Measurements from ENCODE around the gene MAEL. TPM values are rescaled to one million over a fixed set of nuclear protein-coding genes. Genes with fewer than 3 reads are reported as not detected.

Gene MAEL
- total RNA-seq, 4 donors from 2014 or later: not detected

GRCh38 chr1:167067904-167068303 lies 78.8 kb downstream of the MAEL start:
- in situ Hi-C loops (cut with MboI; ENCODE audit: low pct_ligation_motif_present in 1 of 4, low pct_unique_long_range_greater_than_20kb in 1 of 4, low sequenced_read_pairs in 3 of 4): loop anchor here (5.0 to 25.0 kb wide), 8 partner anchors 54 to 469 kb away; no protein-coding TSS in a partner anchor
- Histone ChIP-seq H3K36me3 (no peaks in the 10 kb centered on the region), H3K27me3 (no peaks in the 10 kb centered on the region), H3K9me3 (no peaks in the 10 kb centered on the region), H3K4me1 (peaks cover 0 to 25% (median 17%) of the 10 kb centered on the region in 4 donors), H3K4me3 (no peak overlapping the region), H3K27ac (no peak overlapping the region)
- no peak for DNase-seq
- TF ChIP-seq CTCF (IDR thresholded peaks at IDR 0.05) (no peak), POLR2A (IDR thresholded peaks at IDR 0.05) (no peak), POLR2AphosphoS5 (IDR thresholded peaks at IDR 0.05) (no peak), EP300 (IDR thresholded peaks at IDR 0.05; ENCODE audit: low read depth) (no peak)
- intact Hi-C loops (cut with DNase I; ENCODE audit: low total_unique reads): loop anchor here (5.0 to 10.0 kb wide), 2 partner anchors 374 to 467 kb away; no protein-coding TSS in a partner anchor
- WGBS, 2 donors (ENCODE audit: low coverage in 1 of 2): 70 to 71% methylated on average over 3 of the region's 3 CpGs

- intact Hi-C loops (cut with DNase I; ENCODE audit: low total_unique reads): loop anchor here (5.0 to 10.0 kb wide), 2 partner anchors 374 to 466 kb away; no protein-coding TSS in a partner anchor
- 89% methylated on average over 13 of the region's 13 CpGs; no CpG with 5 or more reads in 1 of the 2 donors for WGBS, 2 donors (ENCODE audit: low coverage in 1 of 2)
- no peaks in the 10 kb centered on the region for H3K36me3 ChIP-seq
- TF ChIP-seq POLR2AphosphoS5 (IDR thresholded peaks at IDR 0.05) (no peak), EP300 (IDR thresholded peaks at IDR 0.05; ENCODE audit: low read depth) (no peak), CTCF (IDR thresholded peaks at IDR 0.05) (no peak), POLR2A (IDR thresholded peaks at IDR 0.05) (no peak)
- no peak overlapping the region for H3K4me3 ChIP-seq
- no peak for DNase-seq
- H3K27me3 ChIP-seq: no peaks in the 10 kb centered on the region
- no peaks in the 10 kb centered on the region for H3K9me3 ChIP-seq
- in situ Hi-C loops (cut with MboI; ENCODE audit: low pct_ligation_motif_present in 1 of 4, low pct_unique_long_range_greater_than_20kb in 1 of 4, low sequenced_read_pairs in 3 of 4): loop anchor here (5.0 to 25.0 kb wide), 8 partner anchors 54 to 469 kb away; no protein-coding TSS in a partner anchor
- no peak overlapping the region for H3K27ac ChIP-seq
- H3K4me1 ChIP-seq: peaks cover 0 to 25% (median 17%) of the 10 kb centered on the region in 4 donors
Measured at GRCh38 chr1:167068761-167069160, 79.7 kb downstream of the MAEL start.

GRCh38 chr1:167071286-167071685 lies 82.2 kb downstream of the MAEL start:
- peaks cover 0 to 10% (median 6%) of the 10 kb centered on the region in 4 donors for H3K4me1 ChIP-seq
- in situ Hi-C loops (cut with MboI; ENCODE audit: low pct_ligation_motif_present in 1 of 4, low pct_unique_long_range_greater_than_20kb in 1 of 4, low sequenced_read_pairs in 3 of 4): loop anchor here in 3 of 4 donors (25.0 kb wide), 2 partner anchors 366 to 466 kb away; no protein-coding TSS in a partner anchor
- no peak overlapping the region for H3K4me3 ChIP-seq
- no peak overlapping the region for H3K27ac ChIP-seq
- H3K36me3 ChIP-seq: no peaks in the 10 kb centered on the region
- no peak for DNase-seq
- 86 to 100% methylated on average over 5 to 8 of the region's 8 CpGs for WGBS, 2 donors (ENCODE audit: low coverage in 1 of 2)
- no peak for TF ChIP-seq CTCF (IDR thresholded peaks at IDR 0.05)
- no peak for TF ChIP-seq POLR2AphosphoS5 (IDR thresholded peaks at IDR 0.05)
- TF ChIP-seq POLR2A (IDR thresholded peaks at IDR 0.05): no peak
- no peak for TF ChIP-seq EP300 (IDR thresholded peaks at IDR 0.05; ENCODE audit: low read depth)
- intact Hi-C loops (cut with DNase I; ENCODE audit: low total_unique reads): no loop called here
- H3K9me3 ChIP-seq: no peaks in the 10 kb centered on the region
- no peaks in the 10 kb centered on the region for H3K27me3 ChIP-seq

Small RNA genes within 50 kb of the gene (small RNA-seq; reads per million reads assigned to genes)
- gene RNA5SP65: 8.8 to 43.1 (median 19.0) reads per million in 4 donors

Other genes starting within 250 kb of the MAEL start
- gene POGK, start 149.8 kb upstream of the MAEL start, total RNA-seq: 10 to 100 TPM; 16.8 to 29.9 (median 24.9) TPM
- 10 to 100 TPM in 3 of 4 donors, 1 to 10 TPM in 1; 1.5 to 21.7 (median 12.0) TPM for gene TADA1, start 113.0 kb upstream of the MAEL start, total RNA-seq
- gene ILDR2, start 13.7 kb upstream of the MAEL start, total RNA-seq: 1 to 10 TPM; 1.1 to 5.4 (median 1.7) TPM
- gene GPA33, start 101.1 kb downstream of the MAEL start, total RNA-seq: 100 to 1,000 TPM in 3 of 4 donors, 10 to 100 TPM in 1; 87.4 to 568 (median 509) TPM
- under 1 TPM in 2 of 4 donors, not detected in 2; 0.16 to 0.41 TPM for gene STYXL2, start 104.8 kb downstream of the MAEL start, total RNA-seq
- gene POU2F1, start 231.6 kb downstream of the MAEL start, total RNA-seq: 10 to 100 TPM in 3 of 4 donors, 1 to 10 TPM in 1; 6.6 to 31.8 (median 19.0) TPM